SK-N-SH treated with all-trans-retinoic acid at 6 μM for 48 hours (cell line): ENCODE measurements around the gene PDE8A.

ENCODE experiments used
- CSDC2 ChIP-seq: fragments of 250-450 bp; sonication (Bioruptor Pico); IDR thresholded peaks from 2 replicates; pipeline ENCODE4 v1.5.0; 2020; ENCODE audit warnings: mild to moderate bottlenecking, moderate library complexity
- PPARA ChIP-seq: fragments of 250-450 bp; sonication (Bioruptor Pico); IDR thresholded peaks from 2 replicates; pipeline ENCODE4 v1.5.0; 2020; ENCODE audit warnings: mild to moderate bottlenecking, borderline replicate concordance
- RARB ChIP-seq: fragments of 250-450 bp; sonication (Bioruptor Pico); IDR thresholded peaks from 2 replicates; pipeline ENCODE4 v1.8.0; 2021; ENCODE audit warnings: mild to moderate bottlenecking, moderate library complexity
- TF ChIP-seq, protein P1 (sequence below): fragments of 250-450 bp; sonication (Bioruptor Pico); IDR thresholded peaks from 2 replicates; pipeline ENCODE4 v1.5.0; 2020; ENCODE audit warnings: mild to moderate bottlenecking, moderate library complexity
- TF ChIP-seq, protein P2 (sequence below): fragments of 250-450 bp; sonication (Bioruptor Pico); IDR thresholded peaks from 2 replicates; pipeline ENCODE4 v1.8.0; 2020; ENCODE audit warnings: mild to moderate bottlenecking, moderate library complexity, borderline replicate concordance

DNA sequence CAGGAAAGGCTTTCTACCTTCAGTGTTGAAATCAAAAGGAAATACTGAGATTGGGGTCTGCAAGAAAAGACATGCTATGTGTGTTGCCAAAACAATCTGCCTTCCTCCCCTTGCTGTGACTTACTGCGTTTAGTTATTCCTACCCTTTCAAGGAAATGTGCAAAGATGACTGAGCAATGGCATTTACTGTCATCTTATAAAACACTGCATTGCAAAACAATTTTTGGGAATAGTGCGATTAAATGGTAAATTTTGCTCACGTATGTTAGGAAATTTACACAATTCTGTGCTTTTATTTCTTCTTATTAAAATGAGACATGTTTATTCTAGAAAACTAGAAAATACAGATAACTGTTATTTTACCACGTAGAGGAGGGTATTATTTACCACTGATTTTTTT, 45.8 kb downstream of the PDE8A start:
- TF ChIP-seq CSDC2 (CRISPR knock-in tag) = no peak
- no peak for TF ChIP-seq RARB (CRISPR knock-in tag)
- TF ChIP-seq PPARA = no peak
- TF ChIP-seq, protein P1, sequence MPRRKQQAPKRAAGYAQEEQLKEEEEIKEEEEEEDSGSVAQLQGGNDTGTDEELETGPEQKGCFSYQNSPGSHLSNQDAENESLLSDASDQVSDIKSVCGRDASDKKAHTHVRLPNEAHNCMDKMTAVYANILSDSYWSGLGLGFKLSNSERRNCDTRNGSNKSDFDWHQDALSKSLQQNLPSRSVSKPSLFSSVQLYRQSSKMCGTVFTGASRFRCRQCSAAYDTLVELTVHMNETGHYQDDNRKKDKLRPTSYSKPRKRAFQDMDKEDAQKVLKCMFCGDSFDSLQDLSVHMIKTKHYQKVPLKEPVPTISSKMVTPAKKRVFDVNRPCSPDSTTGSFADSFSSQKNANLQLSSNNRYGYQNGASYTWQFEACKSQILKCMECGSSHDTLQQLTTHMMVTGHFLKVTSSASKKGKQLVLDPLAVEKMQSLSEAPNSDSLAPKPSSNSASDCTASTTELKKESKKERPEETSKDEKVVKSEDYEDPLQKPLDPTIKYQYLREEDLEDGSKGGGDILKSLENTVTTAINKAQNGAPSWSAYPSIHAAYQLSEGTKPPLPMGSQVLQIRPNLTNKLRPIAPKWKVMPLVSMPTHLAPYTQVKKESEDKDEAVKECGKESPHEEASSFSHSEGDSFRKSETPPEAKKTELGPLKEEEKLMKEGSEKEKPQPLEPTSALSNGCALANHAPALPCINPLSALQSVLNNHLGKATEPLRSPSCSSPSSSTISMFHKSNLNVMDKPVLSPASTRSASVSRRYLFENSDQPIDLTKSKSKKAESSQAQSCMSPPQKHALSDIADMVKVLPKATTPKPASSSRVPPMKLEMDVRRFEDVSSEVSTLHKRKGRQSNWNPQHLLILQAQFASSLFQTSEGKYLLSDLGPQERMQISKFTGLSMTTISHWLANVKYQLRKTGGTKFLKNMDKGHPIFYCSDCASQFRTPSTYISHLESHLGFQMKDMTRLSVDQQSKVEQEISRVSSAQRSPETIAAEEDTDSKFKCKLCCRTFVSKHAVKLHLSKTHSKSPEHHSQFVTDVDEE = no peak
- TF ChIP-seq, protein P2, sequence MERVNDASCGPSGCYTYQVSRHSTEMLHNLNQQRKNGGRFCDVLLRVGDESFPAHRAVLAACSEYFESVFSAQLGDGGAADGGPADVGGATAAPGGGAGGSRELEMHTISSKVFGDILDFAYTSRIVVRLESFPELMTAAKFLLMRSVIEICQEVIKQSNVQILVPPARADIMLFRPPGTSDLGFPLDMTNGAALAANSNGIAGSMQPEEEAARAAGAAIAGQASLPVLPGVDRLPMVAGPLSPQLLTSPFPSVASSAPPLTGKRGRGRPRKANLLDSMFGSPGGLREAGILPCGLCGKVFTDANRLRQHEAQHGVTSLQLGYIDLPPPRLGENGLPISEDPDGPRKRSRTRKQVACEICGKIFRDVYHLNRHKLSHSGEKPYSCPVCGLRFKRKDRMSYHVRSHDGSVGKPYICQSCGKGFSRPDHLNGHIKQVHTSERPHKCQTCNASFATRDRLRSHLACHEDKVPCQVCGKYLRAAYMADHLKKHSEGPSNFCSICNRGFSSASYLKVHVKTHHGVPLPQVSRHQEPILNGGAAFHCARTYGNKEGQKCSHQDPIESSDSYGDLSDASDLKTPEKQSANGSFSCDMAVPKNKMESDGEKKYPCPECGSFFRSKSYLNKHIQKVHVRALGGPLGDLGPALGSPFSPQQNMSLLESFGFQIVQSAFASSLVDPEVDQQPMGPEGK (CRISPR knock-in tag) = no peak
